ENCODE measurements around the gene MUC13. TPM values are rescaled to one million over a fixed set of nuclear protein-coding genes. Genes with fewer than 3 reads are reported as not detected.

MUC13 gene
- total RNA-seq, 3 donors from 2014 or later = 445 to 923 (median 899) TPM

GRCh38 chr3:124895756-124896155 lies 38.8 kb downstream of the MUC13 start:
- Histone ChIP-seq H3K36me3 (ENCODE audit: low read depth) (no peaks in the 10 kb centered on the region), H3K4me3 (no peak overlapping the region), H3K4me1 (ENCODE audit: low read depth) (no peaks in the 10 kb centered on the region), H3K9me3 (no peaks in the 10 kb centered on the region)
- TF ChIP-seq, protein P1, sequence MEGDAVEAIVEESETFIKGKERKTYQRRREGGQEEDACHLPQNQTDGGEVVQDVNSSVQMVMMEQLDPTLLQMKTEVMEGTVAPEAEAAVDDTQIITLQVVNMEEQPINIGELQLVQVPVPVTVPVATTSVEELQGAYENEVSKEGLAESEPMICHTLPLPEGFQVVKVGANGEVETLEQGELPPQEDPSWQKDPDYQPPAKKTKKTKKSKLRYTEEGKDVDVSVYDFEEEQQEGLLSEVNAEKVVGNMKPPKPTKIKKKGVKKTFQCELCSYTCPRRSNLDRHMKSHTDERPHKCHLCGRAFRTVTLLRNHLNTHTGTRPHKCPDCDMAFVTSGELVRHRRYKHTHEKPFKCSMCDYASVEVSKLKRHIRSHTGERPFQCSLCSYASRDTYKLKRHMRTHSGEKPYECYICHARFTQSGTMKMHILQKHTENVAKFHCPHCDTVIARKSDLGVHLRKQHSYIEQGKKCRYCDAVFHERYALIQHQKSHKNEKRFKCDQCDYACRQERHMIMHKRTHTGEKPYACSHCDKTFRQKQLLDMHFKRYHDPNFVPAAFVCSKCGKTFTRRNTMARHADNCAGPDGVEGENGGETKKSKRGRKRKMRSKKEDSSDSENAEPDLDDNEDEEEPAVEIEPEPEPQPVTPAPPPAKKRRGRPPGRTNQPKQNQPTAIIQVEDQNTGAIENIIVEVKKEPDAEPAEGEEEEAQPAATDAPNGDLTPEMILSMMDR (IDR thresholded peaks at IDR 0.05) = no peak
- intact Hi-C loops (cut with DNase I, micrococcal nuclease) = no loop called here
- DNase-seq = no peak
- no peak for ATAC-seq

- DNase-seq (no peak), ATAC-seq (no peak)
- TF ChIP-seq, protein P1 (IDR thresholded peaks at IDR 0.05) = no peak
Measured at GRCh38 chr3:124893526-124893925, 41.0 kb downstream of the MUC13 start.

GRCh38 chr3:124890573-124891190 lies 43.9 kb downstream of the MUC13 start:
- TF ChIP-seq, protein P1 (IDR thresholded peaks at IDR 0.05) = no peak
- Histone ChIP-seq H3K36me3 (ENCODE audit: low read depth) (no peaks in the 10 kb centered on the region), H3K4me1 (ENCODE audit: low read depth) (peaks cover 3% of the 10 kb centered on the region), H3K4me3 (no peak overlapping the region), H3K9me3 (no peaks in the 10 kb centered on the region)
- intact Hi-C loops (cut with DNase I, micrococcal nuclease) = no loop called here
- ATAC-seq (no peak), DNase-seq (no peak)

More at GRCh38 chr3:124893526-124893925, 41.0 kb downstream of the MUC13 start:
- H3K4me1 ChIP-seq (ENCODE audit: low read depth) = peaks cover 3% of the 10 kb centered on the region
- no peak overlapping the region for H3K4me3 ChIP-seq
- no peaks in the 10 kb centered on the region for H3K36me3 ChIP-seq (ENCODE audit: low read depth)
- intact Hi-C loops (cut with DNase I, micrococcal nuclease) = no loop called here
- H3K9me3 ChIP-seq = no peaks in the 10 kb centered on the region

- Histone ChIP-seq H3K9me3 (no peaks in the 10 kb centered on the region), H3K4me1 (ENCODE audit: low read depth) (peaks cover 3% of the 10 kb centered on the region), H3K36me3 (ENCODE audit: low read depth) (no peaks in the 10 kb centered on the region), H3K4me3 (no peak overlapping the region)
- TF ChIP-seq, protein P1 (IDR thresholded peaks at IDR 0.05) = no peak
- intact Hi-C loops (cut with DNase I, micrococcal nuclease) = no loop called here
- ATAC-seq = no peak
- DNase-seq = no peak
Measured at GRCh38 chr3:124888482-124889441, 45.8 kb downstream of the MUC13 start.

- H3K4me3 ChIP-seq = no peak overlapping the region
- no peak for ATAC-seq
Measured at GRCh38 chr3:124887932-124888298, 46.6 kb downstream of the MUC13 start.

More at GRCh38 chr3:124887932-124888298, 46.6 kb downstream of the MUC13 start:
- TF ChIP-seq, protein P1 (IDR thresholded peaks at IDR 0.05) = no peak
- no peak for DNase-seq
- Histone ChIP-seq H3K9me3 (no peaks in the 10 kb centered on the region), H3K36me3 (ENCODE audit: low read depth) (no peaks in the 10 kb centered on the region), H3K4me1 (ENCODE audit: low read depth) (peaks cover 3% of the 10 kb centered on the region)
- intact Hi-C loops (cut with DNase I, micrococcal nuclease) = no loop called here
